WTC11 (cell line): ENCODE data around the gene RGS12. TPM values are rescaled to one million over a fixed set of nuclear protein-coding genes. Genes with fewer than 3 reads are reported as not detected.

Experiments
- ATAC-seq: fragments of 200-7000 bp; cut with Tn5 transposase; 2 replicates; pipeline ENCODE4 v1.10.0; 2021; ENCODE audit warnings: mild to moderate bottlenecking, moderate library complexity
- CTCF ChIA-PET: fragments of 300-600 bp; sonication (Branson Sonifier 250); formaldehyde crosslinking; loops from one replicate; lab custom pipeline; 2021; ENCODE audit warnings: antibody characterized with exemption; lab: Charles Lee
- POLR2A ChIA-PET: fragments of 350-600 bp; sonication (Branson Sonifier 250); formaldehyde crosslinking; loops from one replicate; lab custom pipeline; 2021; ENCODE audit warnings: antibody characterized with exemption; lab: Charles Lee
- DNase-seq: peaks from one replicate; pipeline ENCODE4 v3.0.0; 2021; ENCODE audit warnings: low spot score
- H3K27ac Mint-ChIP-seq: 2 replicates; pipeline ENCODE4 v1.8.0; 2021; ENCODE audit warnings: mixed read lengths
- H3K27me3 Mint-ChIP-seq: 2 replicates; pipeline ENCODE4 v1.8.0; 2021; ENCODE audit warnings: low read depth, mild to moderate bottlenecking, moderate library complexity, mixed read lengths
- H3K36me3 Mint-ChIP-seq: 2 replicates; pipeline ENCODE4 v1.8.0; 2021; ENCODE audit warnings: mixed read lengths
- H3K4me1 Mint-ChIP-seq: 2 replicates; pipeline ENCODE4 v1.8.0; 2022; ENCODE audit warnings: mixed read lengths
- H3K4me3 Mint-ChIP-seq: 2 replicates; pipeline ENCODE4 v1.8.0; 2021; ENCODE audit warnings: mild to moderate bottlenecking, moderate library complexity, mixed read lengths
- H3K9me3 Mint-ChIP-seq: 2 replicates; pipeline ENCODE4 v1.8.0; 2021; ENCODE audit warnings: mixed read lengths
- ATF6 ChIP-seq: sonication (generic); formaldehyde crosslinking; IDR thresholded peaks from 2 replicates; pipeline ENCODE4 v1.8.1; 2023; ENCODE audit warnings: mild to moderate bottlenecking, missing genetic modification reagents
- ELF4 ChIP-seq: sonication (generic); formaldehyde crosslinking; IDR thresholded peaks from 2 replicates; pipeline ENCODE4 v1.8.1; 2022; ENCODE audit warnings: low read depth, mild to moderate bottlenecking, moderate library complexity, missing genetic modification reagents
- FOXP1 ChIP-seq: sonication (generic); formaldehyde crosslinking; IDR thresholded peaks from 2 replicates; pipeline ENCODE4 v1.8.0; 2022; ENCODE audit warnings: missing genetic modification reagents, mild to moderate bottlenecking, moderate library complexity, borderline replicate concordance
- MYBL2 ChIP-seq: sonication (generic); formaldehyde crosslinking; IDR thresholded peaks from 2 replicates; pipeline ENCODE4 v1.8.1; 2023; ENCODE audit warnings: mild to moderate bottlenecking, moderate library complexity, missing genetic modification reagents
- TP53 ChIP-seq: sonication (generic); formaldehyde crosslinking; IDR thresholded peaks from 2 replicates; pipeline ENCODE4 v1.8.1; 2023; ENCODE audit warnings: mild to moderate bottlenecking, missing genetic modification reagents
- ZNF423 ChIP-seq: fragments of 250-450 bp; sonication (Bioruptor Pico); IDR thresholded peaks from 2 replicates; pipeline ENCODE4 v2.1.2; 2022; ENCODE audit warnings: mild to moderate bottlenecking, moderate library complexity
- ZNF532 ChIP-seq: fragments of 250-450 bp; sonication (Bioruptor Pico); IDR thresholded peaks from 2 replicates; pipeline ENCODE4 v1.9.0; 2021; ENCODE audit warnings: mild to moderate bottlenecking, borderline replicate concordance
- total RNA-seq: library from RNA; stranded (reverse); gene quantifications from 3 replicates; pipeline ENCODE4 v1.2.3, GENCODE V29; 2021
- TF ChIP-seq, protein P1 (sequence below): sonication (generic); formaldehyde crosslinking; IDR thresholded peaks from 2 replicates; pipeline ENCODE4 v1.8.1; 2023; ENCODE audit warnings: mild to moderate bottlenecking, missing genetic modification reagents, moderate library complexity
- TF ChIP-seq, protein P2 (sequence below): sonication (generic); formaldehyde crosslinking; IDR thresholded peaks from 2 replicates; pipeline ENCODE4 v1.8.0; 2022; ENCODE audit warnings: missing genetic modification reagents

The RGS12 gene
- total RNA-seq, 1 experiment from 2014 or later, result 21.0 TPM

GRCh38 chr4:3291411-3291968, 1.3 kb upstream of the RGS12 start:
- Mint-ChIP-seq H3K9me3 (no peaks in the 10 kb centered on the region), H3K4me3 (peak overlapping the region; percentile 79), H3K36me3 (no peaks in the 10 kb centered on the region), H3K27me3 (peaks cover 23% of the 10 kb centered on the region), H3K4me1 (peaks cover 20% of the 10 kb centered on the region), H3K27ac (peak overlapping the region; percentile 53)
- TF ChIP-seq ZNF532 (CRISPR knock-in tag) (no peak), TP53 (CRISPR knock-in tag) (0 out of 2 replicates have a peak, but pooled peaks have one; percentile 28), ZNF423 (CRISPR knock-in tag) (peak; percentile 66), ELF4 (CRISPR knock-in tag) (no peak)
- TF ChIP-seq, protein P1, sequence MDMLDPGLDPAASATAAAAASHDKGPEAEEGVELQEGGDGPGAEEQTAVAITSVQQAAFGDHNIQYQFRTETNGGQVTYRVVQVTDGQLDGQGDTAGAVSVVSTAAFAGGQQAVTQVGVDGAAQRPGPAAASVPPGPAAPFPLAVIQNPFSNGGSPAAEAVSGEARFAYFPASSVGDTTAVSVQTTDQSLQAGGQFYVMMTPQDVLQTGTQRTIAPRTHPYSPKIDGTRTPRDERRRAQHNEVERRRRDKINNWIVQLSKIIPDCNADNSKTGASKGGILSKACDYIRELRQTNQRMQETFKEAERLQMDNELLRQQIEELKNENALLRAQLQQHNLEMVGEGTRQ (CRISPR knock-in tag), result 0 out of 2 replicates have a peak, but pooled peaks have one; percentile 0
- ATAC-seq, result peak; percentile 3
- CTCF ChIA-PET, result interaction anchor here (1.1 to 3.7 kb wide), 5 partner anchors 27 to 190 kb away, joined by 3 to 45 read pairs (median 8); no protein-coding TSS in a partner anchor
- POLR2A ChIA-PET, result interaction anchor here (1.2 kb wide), 1 partner anchor 200 kb away, joined by 4 read pairs; no protein-coding TSS in a partner anchor
- DNase-seq, result peak; percentile 57

- Mint-ChIP-seq H3K4me3 (peak overlapping the region; percentile 79), H3K4me1 (peaks cover 20% of the 10 kb centered on the region), H3K36me3 (no peaks in the 10 kb centered on the region), H3K9me3 (no peaks in the 10 kb centered on the region), H3K27ac (peak overlapping the region; percentile 53; the same call in 1 of the 2 replicates), H3K27me3 (peaks cover 23% of the 10 kb centered on the region)
- POLR2A ChIA-PET, result interaction anchor here (1.2 kb wide), 1 partner anchor 200 kb away, joined by 4 read pairs; no protein-coding TSS in a partner anchor
- DNase-seq (peak; percentile 43), ATAC-seq (peak; percentile 13)
- CTCF ChIA-PET, result interaction anchor here (0.8 to 3.7 kb wide), 6 partner anchors 17 to 189 kb away, joined by 3 to 45 read pairs (median 6); no protein-coding TSS in a partner anchor
- TF ChIP-seq, protein P2, sequence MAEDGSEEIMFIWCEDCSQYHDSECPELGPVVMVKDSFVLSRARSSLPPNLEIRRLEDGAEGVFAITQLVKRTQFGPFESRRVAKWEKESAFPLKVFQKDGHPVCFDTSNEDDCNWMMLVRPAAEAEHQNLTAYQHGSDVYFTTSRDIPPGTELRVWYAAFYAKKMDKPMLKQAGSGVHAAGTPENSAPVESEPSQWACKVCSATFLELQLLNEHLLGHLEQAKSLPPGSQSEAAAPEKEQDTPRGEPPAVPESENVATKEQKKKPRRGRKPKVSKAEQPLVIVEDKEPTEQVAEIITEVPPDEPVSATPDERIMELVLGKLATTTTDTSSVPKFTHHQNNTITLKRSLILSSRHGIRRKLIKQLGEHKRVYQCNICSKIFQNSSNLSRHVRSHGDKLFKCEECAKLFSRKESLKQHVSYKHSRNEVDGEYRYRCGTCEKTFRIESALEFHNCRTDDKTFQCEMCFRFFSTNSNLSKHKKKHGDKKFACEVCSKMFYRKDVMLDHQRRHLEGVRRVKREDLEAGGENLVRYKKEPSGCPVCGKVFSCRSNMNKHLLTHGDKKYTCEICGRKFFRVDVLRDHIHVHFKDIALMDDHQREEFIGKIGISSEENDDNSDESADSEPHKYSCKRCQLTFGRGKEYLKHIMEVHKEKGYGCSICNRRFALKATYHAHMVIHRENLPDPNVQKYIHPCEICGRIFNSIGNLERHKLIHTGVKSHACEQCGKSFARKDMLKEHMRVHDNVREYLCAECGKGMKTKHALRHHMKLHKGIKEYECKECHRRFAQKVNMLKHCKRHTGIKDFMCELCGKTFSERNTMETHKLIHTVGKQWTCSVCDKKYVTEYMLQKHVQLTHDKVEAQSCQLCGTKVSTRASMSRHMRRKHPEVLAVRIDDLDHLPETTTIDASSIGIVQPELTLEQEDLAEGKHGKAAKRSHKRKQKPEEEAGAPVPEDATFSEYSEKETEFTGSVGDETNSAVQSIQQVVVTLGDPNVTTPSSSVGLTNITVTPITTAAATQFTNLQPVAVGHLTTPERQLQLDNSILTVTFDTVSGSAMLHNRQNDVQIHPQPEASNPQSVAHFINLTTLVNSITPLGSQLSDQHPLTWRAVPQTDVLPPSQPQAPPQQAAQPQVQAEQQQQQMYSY, result peak; percentile 72
- TF ChIP-seq FOXP1 (CRISPR knock-in tag) (0 out of 2 replicates have a peak, but pooled peaks have one; percentile 23), ATF6 (CRISPR knock-in tag) (no peak), MYBL2 (CRISPR knock-in tag) (0 out of 2 replicates have a peak, but pooled peaks have one; percentile 41)
- TF ChIP-seq, protein P1 (CRISPR knock-in tag), result 0 out of 2 replicates have a peak, but pooled peaks have one; percentile 2
Observed at GRCh38 chr4:3291969-3292570, 751 bp upstream of the RGS12 start.
